ENCODE data around the gene SIGLEC7.

The SIGLEC7 gene

GRCh38 chr19:51185868-51186215, 43.7 kb downstream of the SIGLEC7 start:
- peaks cover 5% of the 10 kb centered on the region; the same call in 1 of the 2 replicates for H3K27me3 ChIP-seq (ENCODE audit: insufficient read depth, low read depth)
- no peaks in the 10 kb centered on the region for H3K36me3 ChIP-seq (ENCODE audit: insufficient read depth)
- no peak overlapping the region for H3K9ac ChIP-seq
- no peak for TF ChIP-seq CTCF (conservative IDR thresholded peaks at IDR 0.05; ENCODE audit: low read depth, low read length)
- H3K27ac ChIP-seq = no peak overlapping the region
- H3K79me2 ChIP-seq (ENCODE audit: insufficient read depth, low read depth) = no peaks in the 10 kb centered on the region
- H2AFZ ChIP-seq (ENCODE audit: low read depth) = no peak overlapping the region
- no peak overlapping the region for H3K4me2 ChIP-seq
- H3K4me3 ChIP-seq (IDR thresholded peaks at IDR 0.05; ENCODE audit: insufficient read depth, low read depth, low read length) = no peak overlapping the region
- H4K20me1 ChIP-seq (ENCODE audit: insufficient read depth) = no peaks in the 10 kb centered on the region
- H3K4me1 ChIP-seq (ENCODE audit: low read depth, poor library complexity, severe bottlenecking) = no peaks in the 10 kb centered on the region

GRCh38 chr19:51186323-51186722, 44.2 kb downstream of the SIGLEC7 start:
- Histone ChIP-seq H3K27me3 (ENCODE audit: insufficient read depth, low read depth) (peaks cover 5% of the 10 kb centered on the region; the same call in 1 of the 2 replicates), H3K9ac (no peak overlapping the region), H3K4me3 (IDR thresholded peaks at IDR 0.05; ENCODE audit: insufficient read depth, low read depth, low read length) (no peak overlapping the region), H3K36me3 (ENCODE audit: insufficient read depth) (no peaks in the 10 kb centered on the region), H2AFZ (ENCODE audit: low read depth) (no peak overlapping the region), H3K79me2 (ENCODE audit: insufficient read depth, low read depth) (no peaks in the 10 kb centered on the region), H3K4me1 (ENCODE audit: low read depth, poor library complexity, severe bottlenecking) (no peaks in the 10 kb centered on the region), H3K4me2 (no peak overlapping the region), H3K27ac (no peak overlapping the region), H4K20me1 (ENCODE audit: insufficient read depth) (no peaks in the 10 kb centered on the region)
- TF ChIP-seq CTCF (conservative IDR thresholded peaks at IDR 0.05; ENCODE audit: low read depth, low read length) = no peak

GRCh38 chr19:51187395-51188226, 45.5 kb downstream of the SIGLEC7 start:
- Histone ChIP-seq H4K20me1 (ENCODE audit: insufficient read depth) (no peaks in the 10 kb centered on the region), H3K79me2 (ENCODE audit: insufficient read depth, low read depth) (no peaks in the 10 kb centered on the region), H3K9ac (no peak overlapping the region), H3K36me3 (ENCODE audit: insufficient read depth) (no peaks in the 10 kb centered on the region), H3K27me3 (ENCODE audit: insufficient read depth, low read depth) (peaks cover 5% of the 10 kb centered on the region; the same call in 1 of the 2 replicates), H2AFZ (ENCODE audit: low read depth) (no peak overlapping the region), H3K4me2 (no peak overlapping the region), H3K27ac (no peak overlapping the region), H3K4me1 (ENCODE audit: low read depth, poor library complexity, severe bottlenecking) (no peaks in the 10 kb centered on the region), H3K4me3 (IDR thresholded peaks at IDR 0.05; ENCODE audit: insufficient read depth, low read depth, low read length) (no peak overlapping the region)
- no peak for TF ChIP-seq CTCF (conservative IDR thresholded peaks at IDR 0.05; ENCODE audit: low read depth, low read length)

- peaks cover 5% of the 10 kb centered on the region; the same call in 1 of the 2 replicates for H3K27me3 ChIP-seq (ENCODE audit: insufficient read depth, low read depth)
- no peaks in the 10 kb centered on the region for H4K20me1 ChIP-seq (ENCODE audit: insufficient read depth)
- H3K9ac ChIP-seq = no peak overlapping the region
- H2AFZ ChIP-seq (ENCODE audit: low read depth) = no peak overlapping the region
- H3K27ac ChIP-seq = no peak overlapping the region
- H3K4me1 ChIP-seq (ENCODE audit: low read depth, poor library complexity, severe bottlenecking) = no peaks in the 10 kb centered on the region
- H3K36me3 ChIP-seq (ENCODE audit: insufficient read depth) = no peaks in the 10 kb centered on the region
- no peaks in the 10 kb centered on the region for H3K79me2 ChIP-seq (ENCODE audit: insufficient read depth, low read depth)
- H3K4me3 ChIP-seq (IDR thresholded peaks at IDR 0.05; ENCODE audit: insufficient read depth, low read depth, low read length) = no peak overlapping the region
- TF ChIP-seq CTCF (conservative IDR thresholded peaks at IDR 0.05; ENCODE audit: low read depth, low read length) = no peak
- no peak overlapping the region for H3K4me2 ChIP-seq
Measured at GRCh38 chr19:51188227-51188559, 46.1 kb downstream of the SIGLEC7 start.

Measured in KMS-11 (cell line).